ENCODE measurements around the gene TMEM255B.

The TMEM255B gene

DNA sequence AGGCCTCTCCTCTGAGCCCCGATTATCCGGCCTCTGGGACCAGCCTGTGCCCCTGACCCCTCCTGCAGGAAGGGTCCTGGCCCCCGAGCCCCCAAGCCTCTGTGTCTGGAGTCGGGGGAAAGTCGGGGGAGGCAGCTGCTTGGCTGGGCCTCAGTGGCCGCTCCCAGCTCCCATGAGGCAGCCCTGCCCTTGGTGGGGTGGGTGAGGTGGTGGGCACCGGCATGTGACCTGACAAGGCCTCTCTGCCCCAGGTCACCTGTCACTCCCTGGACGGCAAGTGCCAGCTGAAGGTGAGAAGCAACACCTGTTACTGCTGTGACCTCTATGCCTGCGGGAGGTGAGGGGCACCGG lies 41.5 kb downstream of the TMEM255B start:
- H3K9ac ChIP-seq (ENCODE audit: low read length in 2 of 2): no peak overlapping the region
- H3K27ac ChIP-seq (ENCODE audit: low read length): no peak overlapping the region
- H3K27me3 ChIP-seq (ENCODE audit: control insufficient read depth in 1 of 2, insufficient read depth in 2 of 2, low read length in 2 of 2): peaks cover 0 to 3% of the 10 kb centered on the region in 2 donors
- H3K36me3 ChIP-seq (ENCODE audit: control insufficient read depth in 2 of 2, insufficient read depth in 2 of 2, low read length in 2 of 2): no peaks in the 10 kb centered on the region
- no peaks in the 10 kb centered on the region for H3K4me1 ChIP-seq (ENCODE audit: control insufficient read depth, insufficient read depth, low read length)
- no peaks in the 10 kb centered on the region for H3K9me3 ChIP-seq (ENCODE audit: control insufficient read depth in 2 of 2, low read length in 2 of 2)
- no peak overlapping the region for H3K4me3 ChIP-seq (ENCODE audit: low read length in 2 of 2)

DNA sequence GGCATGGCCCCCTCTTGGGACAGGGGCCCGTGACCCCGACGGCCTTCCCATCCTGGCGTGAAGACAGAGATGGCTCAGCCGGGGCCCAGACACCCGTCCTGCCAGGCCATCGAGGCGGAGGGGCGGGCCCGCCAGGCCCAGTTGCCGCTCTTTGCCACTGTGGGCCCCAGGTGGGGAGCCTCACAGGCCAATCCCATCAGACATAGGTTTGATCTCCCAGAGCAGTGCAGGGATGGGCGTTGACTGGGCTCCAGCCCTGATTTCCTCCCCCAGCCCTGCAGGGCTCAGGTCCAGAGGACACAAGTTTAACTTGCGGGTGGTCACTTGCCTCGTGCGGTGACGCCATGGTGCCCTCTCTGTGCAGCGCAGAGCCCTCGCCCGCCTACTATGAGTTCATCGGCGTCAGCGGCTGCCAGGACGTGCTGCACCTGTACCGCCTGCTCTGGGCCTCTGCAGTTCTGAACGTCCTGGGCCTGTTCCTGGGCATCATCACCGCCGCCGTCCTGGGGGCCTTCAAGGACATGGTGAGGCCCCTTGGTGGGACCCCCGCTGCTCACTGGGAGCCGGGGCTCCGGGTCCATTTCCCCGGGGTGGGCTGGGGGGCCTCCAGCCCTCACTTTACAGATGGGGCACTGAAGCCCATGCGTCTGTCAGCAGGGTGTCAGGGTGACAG lies 42.4 kb downstream of the TMEM255B start:
- Histone ChIP-seq H3K27me3 (ENCODE audit: control insufficient read depth in 1 of 2, insufficient read depth in 2 of 2, low read length in 2 of 2) (no peaks in the 10 kb centered on the region), H3K9me3 (ENCODE audit: control insufficient read depth in 2 of 2, low read length in 2 of 2) (no peaks in the 10 kb centered on the region), H3K4me3 (ENCODE audit: low read length in 2 of 2) (no peak overlapping the region), H3K9ac (ENCODE audit: low read length in 2 of 2) (no peak overlapping the region), H3K36me3 (ENCODE audit: control insufficient read depth in 2 of 2, insufficient read depth in 2 of 2, low read length in 2 of 2) (no peaks in the 10 kb centered on the region), H3K4me1 (ENCODE audit: control insufficient read depth, insufficient read depth, low read length) (no peaks in the 10 kb centered on the region), H3K27ac (ENCODE audit: low read length) (no peak overlapping the region)

DNA sequence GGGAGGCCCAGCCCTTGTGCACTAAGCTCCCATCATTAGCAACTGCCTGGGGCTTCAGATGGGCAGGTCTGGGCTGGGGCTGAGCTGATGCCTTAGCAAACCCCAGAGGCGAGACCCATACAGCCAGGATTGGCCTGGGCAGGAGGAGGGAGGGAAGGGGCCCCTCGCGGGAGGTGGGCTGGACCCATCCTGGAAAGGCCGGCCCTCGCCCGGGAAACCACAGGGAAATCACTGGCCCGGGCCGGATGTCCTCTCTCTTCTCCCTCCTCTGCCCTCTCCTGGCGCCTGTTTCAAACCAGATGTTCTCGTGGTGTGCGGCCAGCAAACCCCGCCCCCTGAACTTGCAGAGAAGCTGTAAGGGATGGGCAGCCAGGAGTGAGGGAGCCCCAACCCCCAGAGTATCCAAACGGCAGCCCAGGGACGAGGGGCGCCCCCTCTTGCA lies 43.1 kb downstream of the TMEM255B start:
- Histone ChIP-seq H3K27me3 (ENCODE audit: control insufficient read depth in 1 of 2, insufficient read depth in 2 of 2, low read length in 2 of 2) (no peaks in the 10 kb centered on the region), H3K4me1 (ENCODE audit: control insufficient read depth, insufficient read depth, low read length) (no peaks in the 10 kb centered on the region), H3K9ac (ENCODE audit: low read length in 2 of 2) (no peak overlapping the region), H3K9me3 (ENCODE audit: control insufficient read depth in 2 of 2, low read length in 2 of 2) (no peaks in the 10 kb centered on the region), H3K27ac (ENCODE audit: low read length) (no peak overlapping the region), H3K4me3 (ENCODE audit: low read length in 2 of 2) (no peak overlapping the region), H3K36me3 (ENCODE audit: control insufficient read depth in 2 of 2, insufficient read depth in 2 of 2, low read length in 2 of 2) (no peaks in the 10 kb centered on the region)

DNA sequence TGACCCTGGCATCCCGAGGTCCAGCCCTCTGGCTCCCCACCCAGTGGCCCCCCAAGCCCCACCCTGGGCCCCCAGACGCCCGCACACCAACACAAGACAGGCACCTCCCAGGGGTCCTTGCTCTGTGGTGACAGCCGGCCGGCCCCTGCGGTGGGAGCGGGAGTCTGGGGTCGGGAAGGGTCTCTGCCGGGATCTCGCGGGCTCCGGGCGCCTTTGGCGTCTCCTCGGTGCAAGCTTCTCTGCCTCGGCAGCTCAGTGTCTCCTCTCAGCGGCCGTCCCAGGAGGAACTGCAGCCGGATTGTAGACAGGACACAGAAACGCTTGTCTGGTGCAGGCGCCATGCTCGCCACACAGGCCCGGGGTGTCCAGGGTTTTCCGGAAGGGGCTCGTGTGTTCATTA lies 43.7 kb downstream of the TMEM255B start:
- Histone ChIP-seq H3K4me3 (ENCODE audit: low read length in 2 of 2) (no peak overlapping the region), H3K27ac (ENCODE audit: low read length) (no peak overlapping the region), H3K36me3 (ENCODE audit: control insufficient read depth in 2 of 2, insufficient read depth in 2 of 2, low read length in 2 of 2) (no peaks in the 10 kb centered on the region), H3K9ac (ENCODE audit: low read length in 2 of 2) (no peak overlapping the region), H3K9me3 (ENCODE audit: control insufficient read depth in 2 of 2, low read length in 2 of 2) (no peaks in the 10 kb centered on the region), H3K4me1 (ENCODE audit: control insufficient read depth, insufficient read depth, low read length) (no peaks in the 10 kb centered on the region), H3K27me3 (ENCODE audit: control insufficient read depth in 1 of 2, insufficient read depth in 2 of 2, low read length in 2 of 2) (no peaks in the 10 kb centered on the region)

DNA sequence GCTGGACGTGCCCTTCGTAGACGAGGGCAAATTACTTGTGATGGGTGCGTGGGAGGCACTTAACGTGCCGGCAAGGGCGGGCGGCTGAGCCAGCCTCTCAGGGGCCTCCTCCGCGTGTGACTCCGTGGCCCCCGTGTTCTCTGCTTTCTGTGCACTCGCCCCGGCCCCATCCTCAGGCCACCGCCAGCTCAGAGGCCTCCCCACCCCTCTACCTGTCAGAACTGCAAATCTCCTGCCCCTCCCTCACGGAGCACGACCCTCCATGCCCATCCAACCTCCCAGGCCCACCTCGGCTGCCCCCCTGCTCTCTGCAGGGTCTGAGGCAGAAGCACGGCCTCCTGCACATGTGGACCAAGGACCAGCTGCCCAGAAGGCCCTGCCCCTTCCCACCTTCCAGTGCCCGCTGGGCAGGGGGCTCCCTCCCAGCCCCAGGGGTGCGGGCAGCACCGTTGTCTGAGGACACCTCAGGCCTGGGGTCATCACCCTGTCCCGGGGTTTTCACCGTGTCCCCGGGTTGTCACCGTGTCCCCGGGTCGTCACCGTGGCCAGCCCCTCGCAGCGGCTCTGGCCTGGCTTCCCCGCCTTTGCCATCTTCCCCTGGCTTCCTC lies 44.5 kb downstream of the TMEM255B start:
- no peaks in the 10 kb centered on the region for H3K4me1 ChIP-seq (ENCODE audit: control insufficient read depth, insufficient read depth, low read length)
- no peaks in the 10 kb centered on the region for H3K36me3 ChIP-seq (ENCODE audit: control insufficient read depth in 2 of 2, insufficient read depth in 2 of 2, low read length in 2 of 2)
- peaks cover 0 to 2% of the 10 kb centered on the region in 2 donors for H3K27me3 ChIP-seq (ENCODE audit: control insufficient read depth in 1 of 2, insufficient read depth in 2 of 2, low read length in 2 of 2)
- no peak overlapping the region for H3K9ac ChIP-seq (ENCODE audit: low read length in 2 of 2)
- peaks cover 0 to 7% of the 10 kb centered on the region in 2 donors for H3K9me3 ChIP-seq (ENCODE audit: control insufficient read depth in 2 of 2, low read length in 2 of 2)
- no peak overlapping the region for H3K27ac ChIP-seq (ENCODE audit: low read length)
- no peak overlapping the region for H3K4me3 ChIP-seq (ENCODE audit: low read length in 2 of 2)

DNA sequence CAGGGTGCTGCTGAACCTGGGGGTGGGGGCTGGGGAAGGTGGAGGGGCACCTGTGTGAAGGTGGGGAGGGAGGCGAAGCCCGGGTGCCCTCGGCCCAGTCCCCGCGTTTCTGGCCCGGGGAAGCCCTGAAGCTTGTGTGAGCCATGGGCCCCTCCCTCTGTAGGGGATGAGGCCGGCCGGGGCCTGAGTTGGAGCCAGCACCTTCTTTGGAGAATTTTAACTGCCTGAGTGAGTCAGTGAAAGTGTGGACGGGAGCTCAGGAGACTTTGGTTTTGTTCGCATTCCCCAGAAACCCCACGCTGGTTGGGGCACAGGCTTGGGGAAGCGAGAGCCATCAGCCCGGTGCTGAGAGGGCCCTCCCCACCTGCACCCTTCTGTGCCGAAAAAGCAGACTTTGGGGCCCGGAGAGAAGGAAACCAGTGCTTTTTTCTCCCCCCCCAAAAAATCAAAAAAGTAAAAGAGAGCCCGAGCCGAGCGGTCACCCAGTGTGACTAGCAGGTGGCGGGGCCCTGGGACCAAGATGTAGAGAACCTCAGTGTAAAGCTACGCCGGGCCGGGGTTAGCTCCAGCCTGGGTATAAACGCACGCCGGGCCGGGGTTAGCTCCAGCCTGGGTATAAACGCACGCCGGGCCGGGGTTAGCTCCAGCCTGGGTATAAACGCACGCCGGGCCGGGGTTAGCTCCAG lies 45.1 kb downstream of the TMEM255B start:
- Histone ChIP-seq H3K27ac (ENCODE audit: low read length) (no peak overlapping the region), H3K27me3 (ENCODE audit: control insufficient read depth in 1 of 2, insufficient read depth in 2 of 2, low read length in 2 of 2) (peaks cover 0 to 2% of the 10 kb centered on the region in 2 donors), H3K9ac (ENCODE audit: low read length in 2 of 2) (no peak overlapping the region), H3K4me3 (ENCODE audit: low read length in 2 of 2) (no peak overlapping the region), H3K4me1 (ENCODE audit: control insufficient read depth, insufficient read depth, low read length) (no peaks in the 10 kb centered on the region), H3K9me3 (ENCODE audit: control insufficient read depth in 2 of 2, low read length in 2 of 2) (peaks cover 0 to 12% of the 10 kb centered on the region in 2 donors), H3K36me3 (ENCODE audit: control insufficient read depth in 2 of 2, insufficient read depth in 2 of 2, low read length in 2 of 2) (no peaks in the 10 kb centered on the region)

DNA sequence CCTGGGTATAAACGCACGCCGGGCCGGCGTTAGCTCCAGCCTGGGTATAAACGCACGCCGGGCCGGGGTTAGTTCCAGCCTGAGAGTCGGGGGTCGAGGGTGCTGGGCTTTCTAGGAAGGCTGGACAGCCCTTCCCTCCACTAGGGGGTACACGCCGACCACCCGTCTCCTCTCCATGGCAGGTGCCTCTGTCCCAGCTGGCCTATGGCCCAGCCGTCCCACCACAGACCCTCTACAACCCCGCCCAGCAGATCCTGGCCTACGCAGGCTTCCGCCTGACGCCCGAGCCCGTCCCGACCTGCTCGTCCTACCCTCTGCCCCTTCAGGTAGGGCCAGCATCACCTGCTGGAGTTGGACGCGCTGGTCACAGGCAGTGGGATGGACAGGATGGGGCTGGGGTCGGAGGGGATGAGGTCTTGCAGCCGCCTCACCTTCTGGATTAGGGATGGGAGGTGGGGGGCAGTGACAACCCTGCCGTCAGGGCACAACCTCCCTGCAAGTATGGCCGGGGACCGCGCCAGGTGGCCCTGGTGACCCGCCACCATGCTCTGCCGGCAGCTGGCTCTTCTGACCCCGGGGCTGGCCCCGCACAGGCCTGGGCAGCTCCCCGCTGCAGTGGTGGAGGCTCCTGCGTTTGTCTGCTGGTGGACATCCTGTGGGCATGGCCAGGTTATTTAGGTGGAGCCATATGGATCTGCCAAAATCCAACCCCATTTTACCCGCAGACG lies 45.8 kb downstream of the TMEM255B start:
- no peaks in the 10 kb centered on the region for H3K4me1 ChIP-seq (ENCODE audit: control insufficient read depth, insufficient read depth, low read length)
- H3K9me3 ChIP-seq (ENCODE audit: control insufficient read depth in 2 of 2, low read length in 2 of 2): peaks cover 0 to 16% of the 10 kb centered on the region in 2 donors
- no peaks in the 10 kb centered on the region for H3K36me3 ChIP-seq (ENCODE audit: control insufficient read depth in 2 of 2, insufficient read depth in 2 of 2, low read length in 2 of 2)
- peaks cover 0 to 2% of the 10 kb centered on the region in 2 donors for H3K27me3 ChIP-seq (ENCODE audit: control insufficient read depth in 1 of 2, insufficient read depth in 2 of 2, low read length in 2 of 2)
- no peak overlapping the region for H3K27ac ChIP-seq (ENCODE audit: low read length)
- H3K9ac ChIP-seq (ENCODE audit: low read length in 2 of 2): no peak overlapping the region
- no peak overlapping the region for H3K4me3 ChIP-seq (ENCODE audit: low read length in 2 of 2)

DNA sequence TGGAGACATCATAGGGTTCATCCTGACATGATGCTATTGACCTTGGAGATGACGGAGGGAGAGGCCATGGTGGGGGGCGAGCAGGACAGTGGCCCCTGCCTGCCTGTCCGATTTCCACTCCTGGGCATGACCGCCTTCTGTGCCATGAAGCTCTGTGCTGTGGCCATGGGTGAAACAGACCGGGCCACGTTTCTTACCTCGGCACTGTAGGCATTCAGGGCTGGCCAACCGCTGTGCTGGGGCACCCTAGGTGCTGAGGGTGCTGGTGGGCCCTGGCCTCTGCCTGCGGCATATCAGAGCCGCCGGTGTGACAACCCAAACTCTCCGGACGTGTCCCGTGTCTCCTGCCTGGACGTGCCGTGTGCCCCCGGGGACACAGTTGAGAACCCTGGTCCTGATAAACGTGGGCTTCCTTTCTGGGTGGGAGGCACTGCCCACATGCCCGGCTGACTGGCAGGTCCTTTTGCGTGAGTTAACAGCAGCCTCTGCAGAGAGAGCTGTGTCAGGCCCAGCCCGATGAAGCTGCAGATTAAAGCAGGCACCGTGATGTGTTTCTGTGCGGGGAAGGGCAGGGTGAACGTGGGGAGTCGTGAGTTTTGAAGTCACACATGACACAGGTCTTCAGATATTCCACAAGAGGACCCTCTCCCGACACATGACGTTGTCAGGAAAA lies 46.5 kb downstream of the TMEM255B start:
- Histone ChIP-seq H3K36me3 (ENCODE audit: control insufficient read depth in 2 of 2, insufficient read depth in 2 of 2, low read length in 2 of 2) (no peaks in the 10 kb centered on the region), H3K9ac (ENCODE audit: low read length in 2 of 2) (no peak overlapping the region), H3K4me1 (ENCODE audit: control insufficient read depth, insufficient read depth, low read length) (no peaks in the 10 kb centered on the region), H3K9me3 (ENCODE audit: control insufficient read depth in 2 of 2, low read length in 2 of 2) (peaks cover 0 to 16% of the 10 kb centered on the region in 2 donors), H3K4me3 (ENCODE audit: low read length in 2 of 2) (no peak overlapping the region), H3K27ac (ENCODE audit: low read length) (no peak overlapping the region), H3K27me3 (ENCODE audit: control insufficient read depth in 1 of 2, insufficient read depth in 2 of 2, low read length in 2 of 2) (peaks cover 0 to 2% of the 10 kb centered on the region in 2 donors)

DNA sequence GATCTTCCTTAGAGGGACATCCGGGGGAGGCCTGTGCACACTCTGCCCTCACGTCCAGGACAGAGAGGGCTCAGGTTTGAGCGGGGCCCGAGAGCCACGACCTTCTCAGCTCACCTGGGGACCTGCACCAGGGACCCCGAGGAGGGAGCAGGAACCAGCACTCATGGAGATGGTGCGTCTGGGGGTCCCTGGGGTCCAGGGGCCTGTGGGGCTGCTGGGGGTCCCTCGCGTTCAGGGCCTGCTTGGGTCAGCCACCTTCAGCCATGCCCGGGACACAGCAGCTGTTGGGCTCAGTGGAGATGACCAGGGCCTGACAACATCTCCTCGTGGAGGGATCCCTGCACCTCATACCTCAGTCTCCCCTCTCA lies 47.1 kb downstream of the TMEM255B start:
- H3K27me3 ChIP-seq (ENCODE audit: control insufficient read depth in 1 of 2, insufficient read depth in 2 of 2, low read length in 2 of 2): peaks cover 0 to 2% of the 10 kb centered on the region in 2 donors
- no peaks in the 10 kb centered on the region for H3K36me3 ChIP-seq (ENCODE audit: control insufficient read depth in 2 of 2, insufficient read depth in 2 of 2, low read length in 2 of 2)
- H3K4me3 ChIP-seq (ENCODE audit: low read length in 2 of 2): no peak overlapping the region
- peaks cover 0 to 16% of the 10 kb centered on the region in 2 donors for H3K9me3 ChIP-seq (ENCODE audit: control insufficient read depth in 2 of 2, low read length in 2 of 2)
- H3K27ac ChIP-seq (ENCODE audit: low read length): no peak overlapping the region
- H3K9ac ChIP-seq (ENCODE audit: low read length in 2 of 2): no peak overlapping the region
- no peaks in the 10 kb centered on the region for H3K4me1 ChIP-seq (ENCODE audit: control insufficient read depth, insufficient read depth, low read length)

DNA sequence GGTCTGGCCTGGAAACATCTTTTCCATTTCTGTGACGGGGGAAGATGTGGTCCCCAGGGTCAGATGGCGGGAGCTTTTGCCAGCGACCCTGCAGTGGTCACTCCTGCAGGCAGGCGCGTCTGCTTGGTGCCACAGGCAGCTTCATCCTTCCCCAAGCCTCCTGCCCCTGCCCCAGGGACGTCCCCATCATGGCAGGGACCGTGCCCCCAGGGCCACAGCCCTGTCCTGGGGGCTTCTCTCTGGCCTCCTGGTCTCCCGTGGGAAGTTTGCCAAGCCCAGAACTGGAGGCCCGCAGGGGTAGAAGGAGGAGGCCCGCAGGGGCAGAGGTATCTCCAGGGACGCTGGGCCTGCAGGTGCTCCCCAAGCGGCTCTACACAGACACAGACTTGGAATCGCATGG lies 47.5 kb downstream of the TMEM255B start:
- no peaks in the 10 kb centered on the region for H3K4me1 ChIP-seq (ENCODE audit: control insufficient read depth, insufficient read depth, low read length)

More for the DNA sequence above, 47.5 kb downstream of the TMEM255B start:
- H3K27ac ChIP-seq (ENCODE audit: low read length): no peak overlapping the region
- peaks cover 0 to 2% of the 10 kb centered on the region in 2 donors for H3K27me3 ChIP-seq (ENCODE audit: control insufficient read depth in 1 of 2, insufficient read depth in 2 of 2, low read length in 2 of 2)
- peaks cover 0 to 16% of the 10 kb centered on the region in 2 donors for H3K9me3 ChIP-seq (ENCODE audit: control insufficient read depth in 2 of 2, low read length in 2 of 2)
- H3K9ac ChIP-seq (ENCODE audit: low read length in 2 of 2): no peak overlapping the region
- H3K4me3 ChIP-seq (ENCODE audit: low read length in 2 of 2): no peak overlapping the region
- H3K36me3 ChIP-seq (ENCODE audit: control insufficient read depth in 2 of 2, insufficient read depth in 2 of 2, low read length in 2 of 2): no peaks in the 10 kb centered on the region

Data from stomach smooth muscle (tissue), 2 donors.